GM12878 (cell line): ENCODE measurements around the gene SCAMP1. TPM values are rescaled to one million over a fixed set of nuclear protein-coding genes. Genes with fewer than 3 reads are reported as not detected.

Experiments used
- CBX3 ChIP-seq: fragments of 200-600 bp; sonication (generic); IDR thresholded peaks from 2 replicates; pipeline ENCODE4 v1.6.1; 2016; ENCODE audit warnings: low read depth, borderline replicate concordance
- CBX5 ChIP-seq: sonication (generic); IDR thresholded peaks from 2 replicates; pipeline ENCODE4 v1.6.1; 2016; ENCODE audit warnings: low read depth, moderate library complexity, mild to moderate bottlenecking, inconsistent platforms
- CUX1 ChIP-seq: IDR thresholded peaks from 2 replicates; pipeline ENCODE4 v1.6.1; 2012; ENCODE audit warnings: improper control_type of control experiment, low read depth, low read length; ENCODE audit not compliant: insufficient replicate concordance
- DPF2 ChIP-seq: fragments of 450-650 bp; IDR thresholded peaks from 2 replicates; pipeline ENCODE4 v1.6.1; 2017; ENCODE audit warnings: mild to moderate bottlenecking
- EGR1 ChIP-seq, 2 experiments: IDR thresholded peaks; 1 replicate in 1 of 2; 2 replicates in 1 of 2; pipeline ENCODE4 v1.6.1; 2011 to 2012; ENCODE audit warnings: low read depth in 2 of 2, low read length in 2 of 2, borderline replicate concordance in 1 of 2, mild to moderate bottlenecking in 1 of 2, moderate library complexity in 1 of 2
- JUNB ChIP-seq: IDR thresholded peaks from 2 replicates; pipeline ENCODE4 v1.6.1; 2016; ENCODE audit warnings: antibody characterized with exemption, mild to moderate bottlenecking
- MAX ChIP-seq: IDR thresholded peaks from 2 replicates; pipeline ENCODE4 v1.6.1; 2012; ENCODE audit warnings: low read depth, low read length, improper control_type of control experiment
- MLLT1 ChIP-seq: fragments of 450-650 bp; IDR thresholded peaks from 2 replicates; pipeline ENCODE4 v1.6.1; 2016; ENCODE audit warnings: mild to moderate bottlenecking
- MTA2 ChIP-seq: fragments of 450-650 bp; IDR thresholded peaks from 2 replicates; pipeline ENCODE4 v1.6.1; 2016; ENCODE audit warnings: low read depth, mild to moderate bottlenecking, moderate library complexity
- POLR2AphosphoS5 ChIP-seq: IDR thresholded peaks from 2 replicates; pipeline ENCODE4 v1.6.1; 2011; ENCODE audit warnings: mild to moderate bottlenecking, low read length, inconsistent platforms
- RELA ChIP-seq: fragments of 450-650 bp; IDR thresholded peaks from 2 replicates; pipeline ENCODE4 v1.8.0; 2014; ENCODE audit warnings: borderline replicate concordance; ENCODE audit not compliant: partially characterized antibody
- SMARCA5 ChIP-seq: fragments of 450-650 bp; IDR thresholded peaks from 2 replicates; pipeline ENCODE4 v1.6.1; 2017; ENCODE audit warnings: mild to moderate bottlenecking
- SPI1 ChIP-seq: IDR thresholded peaks from 2 replicates; pipeline ENCODE4 v1.6.1; 2011; ENCODE audit warnings: low read depth, mild to moderate bottlenecking, low read length, moderate library complexity, borderline replicate concordance; ENCODE audit not compliant: insufficient read depth
- TARDBP ChIP-seq: IDR thresholded peaks from 2 replicates; pipeline ENCODE4 v1.6.1; 2016; ENCODE audit warnings: borderline replicate concordance
- TCF7 ChIP-seq: IDR thresholded peaks from 2 replicates; pipeline ENCODE4 v1.6.1; 2014; ENCODE audit warnings: antibody characterized with exemption, borderline replicate concordance
- YY1 ChIP-seq: IDR thresholded peaks from 2 replicates; pipeline ENCODE4 v1.6.1; 2011; ENCODE audit warnings: low read depth, mild to moderate bottlenecking, low read length
- ZBTB4 ChIP-seq: fragments of 450-650 bp; formaldehyde crosslinking; IDR thresholded peaks from 2 replicates; pipeline ENCODE4 v1.4.0; 2022; ENCODE audit warnings: mild to moderate bottlenecking, moderate library complexity
- ZNF217 ChIP-seq: fragments of 450-650 bp; IDR thresholded peaks from 2 replicates; pipeline ENCODE4 v1.6.1; 2017; ENCODE audit warnings: antibody characterized with exemption, mild to moderate bottlenecking
- ZSCAN29 ChIP-seq: fragments of 450-650 bp; IDR thresholded peaks from 2 replicates; pipeline ENCODE4 v1.6.1; 2017; ENCODE audit warnings: mild to moderate bottlenecking, moderate library complexity
- ZZZ3 ChIP-seq: IDR thresholded peaks from 2 replicates; pipeline ENCODE4 v1.6.1; 2011; ENCODE audit warnings: low read depth; ENCODE audit not compliant: control insufficient read depth, insufficient read length
- polyA plus RNA-seq, 11 experiments: library from polyadenylated mRNA; depleted of rRNA in 4 of 11; unstranded in 6 of 11; stranded (reverse) in 5 of 11; fragments of >200 nt; fragmentation: Nextera tagmentation in 4 of 11; fragmentation: Illumina TruSeq in 1 of 11; extraction: Ambion mirVana in 4 of 11; extraction: Trizol in 1 of 11; gene quantifications; 1 replicate in 1 of 11; 2 replicates in 10 of 11; pipeline versions ENCODE4 v1.2.1 to v1.2.3, GENCODE V29; 2011 to 2016; ENCODE audit warnings: inconsistent platforms in 2 of 11, missing spikeins in 2 of 11, low read depth in 1 of 11
- total RNA-seq, 4 experiments: library from RNA; depleted of rRNA in 3 of 4; stranded (reverse); fragments of >200 nt in 3 of 4; fragmentation: Illumina TruSeq in 1 of 4; extraction: Trizol in 1 of 4; gene quantifications; 2 replicates each; pipeline versions ENCODE4 v1.2.1 to v1.2.3, GENCODE V29; 2013 to 2021

The SCAMP1 gene
- total and polyA plus RNA-seq, 10 of the 15 experiments (the other 5 are each of a cell fraction or from before 2014, with no cell fraction given): 6.4 to 27.9 (median 20.0) TPM

GRCh38 chr5:78359831-78360673 is at the start of gene SCAMP1 (continued):
- TF ChIP-seq CUX1: no peak
- TF ChIP-seq YY1: peak; percentile 88
- TF ChIP-seq SPI1: peak; percentile 98
- TF ChIP-seq ZSCAN29: peak; percentile 95
- peak; percentile 99 for TF ChIP-seq DPF2
- TF ChIP-seq CBX3: no peak
- TF ChIP-seq SMARCA5: peak; percentile 88; the same call in 1 of the 2 replicates
- peak; percentile 68 for TF ChIP-seq MAX
- no peak for TF ChIP-seq JUNB
- 0 out of 2 replicates have a peak, but pooled peaks have one; percentile 7 for TF ChIP-seq TCF7
- TF ChIP-seq ZZZ3: no peak
- TF ChIP-seq MTA2: peak; percentile 80
- TF ChIP-seq RELA: peak; percentile 46
- peak; percentile 70; the same call in 1 of the 2 replicates for TF ChIP-seq ZNF217
- TF ChIP-seq ZBTB4: no peak
- TF ChIP-seq MLLT1: peak; percentile 68
- peak; percentile 71; the same call in 1 of the 2 replicates for TF ChIP-seq CBX5
- peak in 1 of 2 experiments; percentile 72; a peak in 2 of 3 replicates for TF ChIP-seq EGR1 (IDR thresholded peaks at IDR 0.05; ENCODE audit: borderline replicate concordance in 1 of 2, low read depth in 2 of 2, low read length in 2 of 2)
- TF ChIP-seq POLR2AphosphoS5: peak; percentile 94
- peak; percentile 40; the same call in 1 of the 2 replicates for TF ChIP-seq TARDBP
